ENCODE data around the gene IDUA.

IDUA gene

DNA sequence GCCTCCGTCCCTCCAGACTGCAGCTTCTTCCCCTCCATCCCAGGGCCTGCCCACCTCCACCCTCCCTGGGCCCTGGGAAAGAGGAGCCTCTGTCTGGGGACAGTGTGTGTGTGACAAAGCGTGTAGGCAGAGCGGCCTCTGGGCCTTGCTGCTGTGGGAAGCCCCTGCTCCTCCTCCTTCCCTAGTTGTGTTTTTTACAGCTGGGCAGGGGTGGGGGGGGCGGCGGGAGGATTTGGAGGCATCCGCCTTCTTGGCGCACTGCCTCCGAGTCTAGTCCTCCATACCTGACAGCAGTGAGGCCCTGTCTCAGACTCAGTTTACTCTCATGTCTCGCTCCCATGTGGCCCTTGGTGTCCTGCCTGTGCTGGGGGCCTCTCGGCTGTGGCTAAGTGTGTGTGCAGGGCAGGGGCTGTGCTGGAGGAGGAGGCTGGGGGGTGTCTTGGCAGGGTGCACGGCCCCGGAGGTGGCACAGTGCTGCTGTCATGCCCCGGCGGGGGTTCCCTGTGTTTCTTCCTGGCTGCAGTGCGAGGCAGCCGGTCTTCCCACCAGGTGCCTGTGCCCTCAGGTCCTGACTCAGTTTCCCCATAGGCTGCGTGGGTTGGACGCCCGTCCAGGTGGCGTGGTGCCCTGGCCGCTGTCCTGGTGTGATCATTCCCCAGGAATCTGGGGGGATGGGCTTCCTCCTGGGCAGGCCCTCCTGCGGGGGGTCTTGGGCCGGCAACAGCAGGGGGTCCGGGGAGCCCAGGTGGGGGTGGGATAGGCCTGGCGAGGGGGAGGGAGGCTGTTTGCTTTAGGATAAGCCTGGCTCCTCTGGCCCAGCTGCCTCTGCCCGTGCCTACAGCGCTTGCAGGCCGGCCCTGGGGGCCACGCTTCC lies 31.5 kb downstream of the IDUA start:
- DNase-seq: no peak

GRCh38 chr4:1019320-1019719 lies 32.5 kb downstream of the IDUA start:
- no peak for DNase-seq

GRCh38 chr4:1019729-1020470 lies 33.1 kb downstream of the IDUA start:
- no peak for DNase-seq

DNA sequence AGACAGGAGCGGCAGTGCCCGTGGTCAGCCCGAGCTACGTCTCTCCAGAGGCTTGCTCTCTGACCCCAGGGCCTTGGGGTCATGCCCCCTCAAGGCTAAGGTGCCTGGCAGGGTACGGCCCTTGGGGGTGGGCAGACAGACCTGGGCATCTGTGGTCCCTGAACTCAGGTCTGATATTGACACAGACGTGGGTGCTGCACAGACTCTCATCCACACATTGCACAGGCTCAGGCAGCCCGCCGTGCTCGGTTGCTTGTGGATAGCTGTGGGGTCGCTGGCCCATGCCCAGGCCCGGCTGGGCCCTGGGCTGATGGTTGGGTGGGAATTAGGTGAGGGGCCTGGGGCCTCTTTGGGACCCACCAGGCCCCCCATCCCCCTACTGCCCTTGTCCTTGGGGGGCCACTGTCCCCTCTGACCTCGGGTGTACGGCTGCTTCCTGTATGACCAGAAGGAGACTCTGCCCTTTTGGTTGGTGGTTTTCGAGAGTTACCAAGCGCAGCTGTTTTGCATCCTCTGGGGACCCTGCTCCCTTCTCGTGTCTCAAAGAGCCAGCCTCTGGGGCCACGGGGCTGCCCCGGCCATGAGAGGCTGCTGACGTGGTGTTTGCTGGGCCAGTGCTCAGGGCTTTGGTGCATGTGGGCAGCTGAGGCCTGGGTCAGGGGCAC lies 34.7 kb downstream of the IDUA start:
- DNase-seq: no peak

- DNase-seq: no peak
Observed at GRCh38 chr4:1022051-1022738, 35.4 kb downstream of the IDUA start.

GRCh38 chr4:1022739-1023066 lies 35.9 kb downstream of the IDUA start:
- no peak for DNase-seq

DNA sequence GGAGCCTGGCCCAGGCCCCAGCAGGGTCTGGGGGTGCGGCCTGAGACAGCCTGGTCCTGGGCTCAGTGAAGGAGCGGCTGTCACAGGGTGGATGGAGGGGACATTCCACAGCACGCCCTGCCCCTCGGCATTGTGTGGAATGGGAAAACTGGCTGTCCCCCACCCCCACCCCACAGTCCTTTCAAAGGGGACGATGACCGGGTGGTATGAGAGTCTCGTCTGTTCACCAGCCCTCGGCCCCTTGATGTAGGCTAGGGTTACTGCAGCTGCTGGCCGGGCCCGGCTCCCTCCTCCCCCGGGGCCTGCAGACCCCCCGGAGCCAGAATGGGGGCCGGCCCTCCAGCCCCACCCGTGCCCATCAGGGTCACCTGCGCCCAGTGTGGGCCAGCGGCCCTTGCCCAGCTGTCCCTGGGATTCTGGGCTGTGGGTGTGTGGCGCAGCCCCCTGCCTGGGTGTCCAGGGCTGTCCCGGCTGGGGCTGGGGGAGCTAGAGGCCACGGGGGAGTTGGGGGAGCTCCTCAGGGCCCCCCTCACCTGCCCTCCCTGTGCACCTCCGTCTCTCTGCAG lies 36.3 kb downstream of the IDUA start:
- no peak for DNase-seq

GRCh38 chr4:1023895-1024740 lies 37.3 kb downstream of the IDUA start:
- no peak for DNase-seq

GRCh38 chr4:1024882-1025545 lies 38.2 kb downstream of the IDUA start:
- no peak for DNase-seq

DNA sequence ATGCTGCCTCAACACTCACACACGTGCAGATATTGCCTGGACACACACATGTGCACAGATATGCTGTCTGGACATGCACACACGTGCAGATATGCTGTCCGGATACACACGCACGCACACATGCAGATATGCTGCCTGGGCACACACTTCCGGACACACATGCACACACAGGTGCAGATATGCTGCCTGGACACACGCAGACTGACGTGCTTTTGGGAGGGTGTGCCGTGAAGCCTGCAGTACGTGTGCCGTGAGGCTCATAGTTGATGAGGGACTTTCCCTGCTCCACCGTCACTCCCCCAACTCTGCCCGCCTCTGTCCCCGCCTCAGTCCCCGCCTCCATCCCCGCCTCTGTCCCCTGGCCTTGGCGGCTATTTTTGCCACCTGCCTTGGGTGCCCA lies 39.3 kb downstream of the IDUA start:
- DNase-seq: peak; percentile 43

DNA sequence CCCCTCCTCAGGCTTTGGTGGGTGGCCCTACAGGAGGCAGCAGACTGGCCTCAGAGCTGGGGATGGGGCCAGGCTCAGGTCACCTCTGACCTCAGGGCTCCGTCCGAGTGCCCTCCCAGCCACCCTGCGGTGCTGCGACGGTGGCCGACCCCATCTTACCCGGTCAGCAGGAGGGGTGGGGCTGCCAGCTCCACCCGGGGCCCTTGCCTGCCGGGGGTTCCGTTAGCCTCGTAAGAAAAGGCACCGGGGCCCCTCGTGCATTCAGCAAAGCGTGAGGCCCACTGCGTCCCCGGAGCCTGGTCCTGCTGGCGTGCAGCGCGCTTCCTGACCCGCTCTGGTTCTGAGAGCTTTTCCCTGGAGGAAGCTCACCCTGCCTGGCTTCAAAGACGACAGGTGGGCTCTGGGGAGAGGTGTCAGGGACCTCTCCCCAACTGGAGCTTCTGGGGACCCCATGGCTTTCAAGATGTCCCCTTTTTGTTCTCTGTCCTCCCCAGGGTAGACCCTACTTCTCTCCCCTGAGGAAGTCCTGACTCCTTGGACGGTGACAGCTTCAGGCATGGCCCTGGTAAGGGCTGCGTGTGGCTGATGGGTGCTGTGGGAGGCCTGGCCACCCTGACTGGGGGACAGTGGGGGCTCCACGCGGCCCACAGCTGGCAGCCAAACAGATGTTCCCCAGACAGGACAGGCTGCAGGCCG lies 40.5 kb downstream of the IDUA start:
- no peak for DNase-seq

DNA sequence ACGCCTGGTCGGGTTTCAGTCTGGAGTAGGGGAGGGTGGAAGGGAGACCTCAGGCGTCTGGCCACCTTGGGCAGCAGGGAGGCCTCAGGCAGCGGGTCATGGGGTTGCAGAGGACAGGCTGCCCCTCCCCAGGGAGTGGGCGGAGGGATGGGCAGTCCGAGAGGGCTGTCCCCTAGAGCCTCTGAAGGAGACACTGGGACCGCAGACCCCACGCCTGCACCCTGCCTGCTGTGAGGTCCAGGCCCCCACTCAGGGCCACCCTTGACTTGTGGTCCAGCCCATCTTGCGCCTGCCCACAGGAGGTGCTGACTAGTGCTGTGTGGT lies 41.0 kb downstream of the IDUA start:
- no peak for DNase-seq

GRCh38 chr4:1028574-1029220 lies 41.9 kb downstream of the IDUA start:
- DNase-seq: no peak

DNA sequence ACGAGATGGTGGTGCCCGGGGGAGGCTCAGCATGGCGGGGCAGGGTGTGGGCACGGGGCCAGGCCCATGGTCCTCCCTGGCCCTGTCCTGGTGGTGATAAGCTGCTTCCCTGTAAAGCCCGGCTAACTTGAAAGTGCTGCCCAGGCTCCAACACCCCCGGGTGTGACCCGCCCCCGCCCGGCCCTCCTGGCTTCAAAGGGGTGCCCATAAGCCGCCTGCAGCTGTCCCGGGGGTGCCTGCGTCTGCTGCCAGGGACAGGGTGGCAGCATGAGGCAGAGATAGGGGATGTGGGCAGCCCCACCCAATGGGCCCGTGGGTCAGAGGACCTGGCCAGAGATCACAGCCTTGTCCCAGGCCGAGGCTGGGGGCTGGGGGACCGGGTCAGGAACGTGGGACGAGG lies 42.7 kb downstream of the IDUA start:
- no peak for DNase-seq

GRCh38 chr4:1030031-1030430 lies 43.2 kb downstream of the IDUA start:
- DNase-seq: no peak

- no peak for DNase-seq
Observed at GRCh38 chr4:1030559-1030958, 43.7 kb downstream of the IDUA start.

DNA sequence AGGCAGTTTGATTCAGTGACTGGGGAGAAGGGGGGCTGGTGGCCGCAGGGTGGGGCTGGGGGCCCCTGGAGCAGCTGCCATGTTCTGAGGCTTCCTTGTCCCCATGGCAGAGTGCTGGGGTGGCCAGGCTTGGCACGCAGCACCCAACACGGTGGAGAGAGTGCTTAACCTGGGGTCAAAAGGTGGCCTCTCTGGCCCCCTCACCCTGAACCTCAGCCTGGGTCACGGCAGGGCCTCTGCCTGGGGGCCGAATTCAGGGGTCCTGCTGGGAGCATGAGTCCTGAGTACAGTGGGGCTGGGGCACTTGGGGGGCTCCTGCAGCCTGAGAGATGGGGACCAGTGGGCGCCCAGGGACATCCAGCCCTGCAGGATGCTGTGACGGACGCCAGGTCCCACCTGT lies 44.5 kb downstream of the IDUA start:
- DNase-seq: no peak

DNA sequence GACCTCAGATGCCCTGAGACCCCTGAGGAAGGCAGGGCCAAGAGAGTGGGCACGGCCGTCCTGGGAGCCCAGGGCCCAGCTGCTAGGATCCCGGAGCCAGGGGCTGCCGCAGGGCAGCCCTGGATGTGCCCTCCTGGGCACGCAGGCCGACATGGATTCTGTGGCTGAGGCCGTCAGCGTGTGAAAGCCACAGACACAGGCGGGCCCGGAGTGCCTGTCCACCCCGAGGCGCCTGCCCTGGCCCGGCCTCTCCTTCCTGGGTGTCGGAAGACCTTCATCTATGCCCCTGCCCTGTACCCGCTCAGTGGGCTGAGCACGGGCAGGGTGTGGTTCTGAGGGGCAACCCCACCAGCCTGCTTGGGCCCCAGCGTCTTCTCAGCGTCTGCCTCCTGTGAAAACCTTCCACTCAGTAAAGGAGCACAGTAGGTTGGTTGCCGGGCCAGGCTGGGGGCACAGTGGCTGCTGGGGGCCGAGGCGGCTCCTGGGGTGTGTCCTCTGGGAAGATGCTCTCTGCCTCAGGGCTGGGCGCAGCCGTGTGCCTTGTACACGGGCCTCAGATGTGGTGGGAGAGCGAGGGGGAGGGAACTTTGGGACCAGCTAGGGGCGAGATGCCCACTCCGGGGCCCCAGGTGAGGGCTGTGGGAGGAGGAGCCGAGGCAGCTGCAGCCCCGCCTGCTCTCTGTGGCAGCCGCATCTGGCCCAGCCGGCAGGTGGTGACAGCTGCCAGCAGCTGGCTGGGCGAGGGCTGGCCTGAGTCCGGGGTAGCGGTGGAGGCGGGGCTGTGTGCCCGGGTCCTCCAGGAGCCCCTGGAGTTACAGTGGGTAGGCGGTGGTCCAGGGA lies 45.3 kb downstream of the IDUA start:
- DNase-seq: no peak

DNA sequence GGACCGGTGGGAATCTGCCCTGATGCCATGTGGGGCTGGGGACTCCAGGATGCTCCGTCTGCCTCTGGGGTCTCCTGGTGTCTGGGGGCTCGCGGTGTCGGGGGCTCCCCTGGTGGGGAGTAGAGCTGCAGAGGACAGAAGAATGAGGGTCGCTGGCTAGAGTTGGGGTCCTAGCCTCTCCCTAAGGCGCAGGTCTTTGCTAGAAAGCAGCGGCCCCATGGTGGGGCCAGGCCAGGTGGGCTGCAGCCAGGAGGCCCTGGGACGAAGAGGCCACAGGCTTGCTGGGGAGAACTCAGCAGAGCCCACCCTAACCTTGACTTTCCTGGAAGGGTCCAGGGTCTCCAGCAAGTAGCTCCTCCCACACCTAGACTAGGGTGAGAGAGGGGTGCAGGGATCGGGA lies 46.0 kb downstream of the IDUA start:
- DNase-seq: no peak

Data from CD4-positive, alpha-beta T cell treated with Interleukin-17A for 1 hour (primary cell).